ENCODE results near the gene SLC23A3.

DNA sequence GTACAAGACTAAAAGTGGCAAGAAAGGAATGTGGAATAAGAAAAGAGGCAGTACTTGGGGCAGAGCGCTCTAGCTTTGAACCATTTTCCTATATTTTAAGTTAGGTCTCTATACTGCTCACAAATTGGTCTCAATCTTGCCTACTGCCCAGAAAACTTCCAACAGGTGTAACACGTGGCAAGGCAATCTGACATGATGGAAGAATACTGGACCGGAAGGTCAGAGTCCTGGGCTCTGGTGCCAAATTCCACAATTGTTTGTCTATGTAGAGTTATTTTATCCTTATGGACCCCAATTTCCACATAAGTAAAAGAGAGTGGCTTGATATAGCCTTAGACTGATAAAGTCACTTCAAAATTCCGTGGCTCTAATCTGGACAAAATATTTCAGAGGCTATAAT, 38.1 kb downstream of the SLC23A3 start:
- TF ChIP-seq, protein P1, sequence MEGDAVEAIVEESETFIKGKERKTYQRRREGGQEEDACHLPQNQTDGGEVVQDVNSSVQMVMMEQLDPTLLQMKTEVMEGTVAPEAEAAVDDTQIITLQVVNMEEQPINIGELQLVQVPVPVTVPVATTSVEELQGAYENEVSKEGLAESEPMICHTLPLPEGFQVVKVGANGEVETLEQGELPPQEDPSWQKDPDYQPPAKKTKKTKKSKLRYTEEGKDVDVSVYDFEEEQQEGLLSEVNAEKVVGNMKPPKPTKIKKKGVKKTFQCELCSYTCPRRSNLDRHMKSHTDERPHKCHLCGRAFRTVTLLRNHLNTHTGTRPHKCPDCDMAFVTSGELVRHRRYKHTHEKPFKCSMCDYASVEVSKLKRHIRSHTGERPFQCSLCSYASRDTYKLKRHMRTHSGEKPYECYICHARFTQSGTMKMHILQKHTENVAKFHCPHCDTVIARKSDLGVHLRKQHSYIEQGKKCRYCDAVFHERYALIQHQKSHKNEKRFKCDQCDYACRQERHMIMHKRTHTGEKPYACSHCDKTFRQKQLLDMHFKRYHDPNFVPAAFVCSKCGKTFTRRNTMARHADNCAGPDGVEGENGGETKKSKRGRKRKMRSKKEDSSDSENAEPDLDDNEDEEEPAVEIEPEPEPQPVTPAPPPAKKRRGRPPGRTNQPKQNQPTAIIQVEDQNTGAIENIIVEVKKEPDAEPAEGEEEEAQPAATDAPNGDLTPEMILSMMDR (conservative IDR thresholded peaks at IDR 0.05 in 1 of 2, IDR thresholded peaks at IDR 0.05 in 1 of 2; ENCODE audit: extremely low read depth in 1 of 2, insufficient read depth in 1 of 2, low read depth in 1 of 2, low read length in 2 of 2) = no peak
- no peak for TF ChIP-seq EZH2 (IDR thresholded peaks at IDR 0.05; ENCODE audit: borderline replicate concordance, low read length)
